GM10266 (cell line): Measurements from ENCODE around the gene MACROD1.

Source experiments
- DNase-seq: peaks from one replicate; pipeline ENCODE4 v3.0.0; 2012; ENCODE audit errors: extremely low spot score
- TF ChIP-seq, protein P1 (sequence below): IDR thresholded peaks from 2 replicates; pipeline ENCODE4 v1.5.1; 2012; ENCODE audit warnings: mild to moderate bottlenecking, low read depth; ENCODE audit not compliant: control insufficient read depth, insufficient read depth; ENCODE audit errors: missing control alignments

The MACROD1 gene

DNA sequence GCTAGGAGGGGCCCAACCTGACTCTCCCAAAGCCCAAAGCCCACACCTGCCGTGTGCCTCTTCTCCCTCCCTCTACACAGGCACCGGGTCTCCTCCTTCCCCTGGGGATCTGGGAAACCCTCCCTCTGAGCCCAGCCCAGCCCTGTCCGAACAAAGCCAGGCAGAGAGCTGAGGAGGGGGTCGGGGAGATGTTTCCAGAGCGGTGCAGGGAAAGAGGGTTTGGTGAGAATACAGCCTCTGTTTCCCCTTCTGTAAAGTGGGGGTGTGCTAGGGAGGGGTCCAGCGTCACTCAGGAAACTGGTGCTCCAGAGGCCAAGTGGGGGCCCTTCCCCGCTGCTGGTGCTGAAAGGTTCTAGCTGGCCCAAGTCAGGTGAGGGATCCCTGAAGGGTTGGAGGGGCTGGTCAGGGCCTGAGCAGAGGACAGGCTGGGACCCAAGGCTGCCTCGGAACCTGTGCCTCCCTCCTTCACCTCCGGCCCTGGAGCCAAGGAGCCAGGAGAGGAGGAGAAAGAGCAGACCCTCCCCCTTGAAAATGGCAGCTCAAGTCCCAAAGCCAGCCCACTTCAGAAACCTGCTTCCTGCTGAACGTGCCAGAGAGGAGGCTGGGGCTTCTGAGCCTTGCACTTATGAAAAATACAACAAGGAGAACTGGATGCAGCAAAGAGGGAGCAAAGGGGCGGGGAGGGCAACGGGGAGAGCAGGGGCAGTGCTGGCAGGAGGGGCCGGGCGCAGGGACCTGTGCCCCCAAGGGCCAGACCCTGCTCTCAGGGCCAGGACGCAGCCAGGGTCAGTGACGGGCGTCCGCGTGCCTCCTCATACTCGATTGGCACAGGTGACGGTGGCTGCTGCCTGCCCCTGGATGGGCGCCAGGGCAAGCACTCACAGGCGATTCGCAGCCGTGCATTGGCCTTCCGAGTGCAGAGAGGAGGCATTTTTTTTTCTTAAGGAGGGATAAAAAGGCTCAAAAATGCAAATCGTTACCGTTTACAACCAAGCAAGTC, 43.2 kb downstream of the MACROD1 start:
- DNase-seq: no peak

DNA sequence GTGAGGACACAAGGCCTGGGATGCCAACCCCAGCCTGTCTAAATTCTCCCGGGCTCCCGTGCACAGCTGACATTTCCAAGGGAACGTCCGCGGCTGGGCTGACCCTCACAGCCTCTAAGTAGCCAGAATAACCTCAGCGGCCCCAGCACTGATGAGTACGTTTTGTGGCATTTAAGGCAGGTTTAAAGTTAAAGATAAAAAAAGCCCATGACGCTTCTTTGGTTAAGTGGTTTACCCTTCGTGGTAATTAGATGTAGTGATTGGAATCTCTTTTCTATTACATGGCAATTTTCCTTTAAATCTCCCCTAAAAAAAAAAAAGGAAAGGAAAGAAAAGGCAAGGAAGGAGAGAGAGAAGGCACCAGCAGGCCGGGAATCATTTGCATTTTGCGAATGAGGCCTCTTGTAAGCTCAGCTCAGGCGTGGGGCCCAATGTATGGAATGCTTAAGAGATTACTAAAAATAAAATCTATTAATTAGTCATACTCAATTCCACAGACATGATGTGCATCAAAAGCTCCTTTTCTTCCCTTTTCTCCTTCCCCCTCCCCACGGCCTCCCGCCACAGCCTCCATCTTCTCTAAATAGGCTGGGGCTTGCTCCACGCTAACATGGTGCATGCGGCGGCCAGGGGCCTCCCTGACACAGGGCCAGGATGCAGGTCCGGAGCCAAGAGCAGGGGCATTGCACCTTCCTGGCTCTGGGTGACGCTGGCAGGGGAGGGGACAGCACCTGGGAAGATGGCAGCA, 44.1 kb downstream of the MACROD1 start:
- no peak for DNase-seq
- TF ChIP-seq, protein P1, sequence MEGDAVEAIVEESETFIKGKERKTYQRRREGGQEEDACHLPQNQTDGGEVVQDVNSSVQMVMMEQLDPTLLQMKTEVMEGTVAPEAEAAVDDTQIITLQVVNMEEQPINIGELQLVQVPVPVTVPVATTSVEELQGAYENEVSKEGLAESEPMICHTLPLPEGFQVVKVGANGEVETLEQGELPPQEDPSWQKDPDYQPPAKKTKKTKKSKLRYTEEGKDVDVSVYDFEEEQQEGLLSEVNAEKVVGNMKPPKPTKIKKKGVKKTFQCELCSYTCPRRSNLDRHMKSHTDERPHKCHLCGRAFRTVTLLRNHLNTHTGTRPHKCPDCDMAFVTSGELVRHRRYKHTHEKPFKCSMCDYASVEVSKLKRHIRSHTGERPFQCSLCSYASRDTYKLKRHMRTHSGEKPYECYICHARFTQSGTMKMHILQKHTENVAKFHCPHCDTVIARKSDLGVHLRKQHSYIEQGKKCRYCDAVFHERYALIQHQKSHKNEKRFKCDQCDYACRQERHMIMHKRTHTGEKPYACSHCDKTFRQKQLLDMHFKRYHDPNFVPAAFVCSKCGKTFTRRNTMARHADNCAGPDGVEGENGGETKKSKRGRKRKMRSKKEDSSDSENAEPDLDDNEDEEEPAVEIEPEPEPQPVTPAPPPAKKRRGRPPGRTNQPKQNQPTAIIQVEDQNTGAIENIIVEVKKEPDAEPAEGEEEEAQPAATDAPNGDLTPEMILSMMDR: no peak

More for the DNA sequence above, 43.2 kb downstream of the MACROD1 start:
- TF ChIP-seq, protein P1: no peak

DNA sequence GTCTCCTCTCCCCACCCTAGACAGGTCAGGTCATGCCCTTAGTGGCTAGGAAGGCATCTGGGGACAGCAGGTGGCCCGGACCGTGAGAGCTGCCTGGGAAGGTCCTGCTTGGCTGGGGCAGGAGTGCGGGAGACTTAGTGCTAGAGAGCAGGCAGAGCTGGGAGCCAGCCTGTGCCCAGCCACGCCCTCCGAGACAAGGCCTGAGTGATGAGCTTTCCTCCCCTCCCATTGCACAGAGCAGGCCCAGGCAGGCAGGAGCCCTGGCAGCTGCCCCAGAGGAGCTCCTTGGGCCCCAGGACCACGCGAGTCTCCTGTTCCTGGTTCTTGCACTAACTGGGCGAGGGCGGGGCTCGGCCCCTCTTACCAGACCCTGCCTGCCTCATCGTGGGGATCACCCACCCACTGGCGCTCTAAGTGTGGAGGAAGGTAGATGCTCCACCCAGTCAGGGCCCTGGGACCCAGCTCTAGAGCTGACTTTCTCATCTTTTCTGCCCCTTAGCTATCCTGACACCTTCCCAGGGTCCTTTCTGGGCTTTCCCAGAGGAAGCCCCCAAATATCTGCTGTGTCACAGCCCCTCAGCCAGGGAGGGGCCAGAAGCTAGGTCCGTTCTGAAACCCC, 44.9 kb downstream of the MACROD1 start:
- TF ChIP-seq, protein P1: no peak
- no peak for DNase-seq

DNA sequence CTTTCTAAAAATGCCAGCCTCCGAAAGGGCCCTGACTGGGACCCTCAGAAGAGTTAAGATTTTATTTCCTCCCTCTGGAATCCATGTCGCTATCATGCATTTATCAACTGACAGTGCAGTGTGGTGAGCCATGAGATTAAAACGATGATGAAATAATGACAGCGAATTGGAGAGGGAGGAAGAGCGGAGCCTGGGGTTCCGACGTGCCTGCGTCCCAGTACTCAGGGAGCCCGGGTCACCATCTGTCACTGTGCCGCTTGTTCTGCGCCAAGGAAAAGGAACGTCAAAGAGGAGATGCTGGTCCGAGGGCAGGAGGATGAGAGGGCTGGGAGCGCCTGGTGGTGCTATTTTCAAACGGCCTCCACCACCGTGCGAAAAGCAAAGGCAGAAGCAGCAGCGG, 46.2 kb downstream of the MACROD1 start:
- TF ChIP-seq, protein P1: no peak
- DNase-seq: no peak

DNA sequence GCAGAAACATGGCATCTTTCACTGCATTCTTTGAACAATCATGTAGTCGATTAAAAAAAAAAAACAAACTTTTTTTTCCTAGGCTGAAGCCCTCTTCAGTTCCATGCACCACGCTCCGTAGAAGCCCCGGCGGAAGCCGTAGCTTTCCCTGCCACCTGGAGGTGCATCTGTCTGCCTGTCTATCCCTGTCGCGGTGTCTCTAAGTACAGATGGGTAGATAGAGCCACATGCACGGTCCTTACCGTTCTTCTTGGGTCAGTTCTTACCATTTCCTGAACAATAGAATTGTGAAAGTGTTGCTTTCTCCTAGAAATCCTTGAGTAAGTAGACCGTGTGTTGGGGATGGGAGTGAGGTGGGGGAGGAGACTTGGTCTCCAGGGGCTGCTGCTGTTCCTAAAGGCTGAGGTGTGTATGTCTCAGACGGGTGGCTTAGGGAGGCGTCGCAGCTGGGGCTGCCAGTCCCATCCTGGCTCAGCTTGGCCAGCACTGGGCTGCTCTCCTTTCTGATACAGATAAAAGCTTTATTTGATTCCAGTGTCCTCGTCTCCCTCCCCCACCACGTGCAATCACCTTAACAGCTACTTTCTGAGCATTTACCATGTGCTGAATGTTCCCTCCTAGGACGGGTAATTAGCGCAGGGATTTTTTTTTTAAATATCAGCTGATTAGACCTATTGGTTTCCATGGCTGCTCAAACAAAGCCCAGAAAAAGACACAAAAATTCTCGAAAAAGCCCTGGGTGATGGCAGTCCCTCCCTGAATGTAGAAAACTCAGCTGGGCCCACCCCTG, 46.8 kb downstream of the MACROD1 start:
- TF ChIP-seq, protein P1: no peak
- DNase-seq: no peak

DNA sequence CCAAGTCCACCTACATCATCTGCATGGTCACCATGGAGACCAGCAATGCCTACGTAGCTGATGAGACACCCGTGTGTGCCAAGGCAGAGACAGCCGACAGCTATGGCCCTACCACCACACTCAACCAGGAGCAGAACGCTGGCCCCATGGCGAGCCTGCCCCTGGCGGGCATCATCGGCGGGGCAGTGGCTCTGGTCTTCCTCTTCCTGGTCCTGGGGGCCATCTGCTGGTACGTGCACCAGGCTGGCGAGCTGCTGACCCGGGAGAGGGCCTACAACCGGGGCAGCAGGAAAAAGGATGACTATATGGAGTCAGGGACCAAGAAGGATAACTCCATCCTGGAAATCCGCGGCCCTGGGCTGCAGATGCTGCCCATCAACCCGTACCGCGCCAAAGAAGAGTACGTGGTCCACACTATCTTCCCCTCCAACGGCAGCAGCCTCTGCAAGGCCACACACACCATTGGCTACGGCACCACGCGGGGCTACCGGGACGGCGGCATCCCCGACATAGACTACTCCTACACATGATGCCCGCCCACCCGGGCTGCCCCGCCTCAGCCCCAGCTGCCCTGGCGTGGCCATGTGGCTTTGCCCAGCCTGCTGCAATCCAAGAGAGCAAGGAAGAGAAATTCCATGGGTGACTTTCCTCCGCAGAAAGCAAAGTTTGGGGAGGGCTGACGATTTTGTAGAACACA, 48.0 kb downstream of the MACROD1 start:
- TF ChIP-seq, protein P1: no peak

More for the DNA sequence above, 48.0 kb downstream of the MACROD1 start:
- DNase-seq: no peak
